Smooth muscle cell of the brain vasculature (primary cell): ENCODE measurements around the gene CACNA1H.
A peak's percentile ranks its signal among the peaks of the same experiment; 100 is the strongest.

ENCODE experiments used
- DNase-seq: peaks from one replicate; pipeline ENCODE4 v3.0.0-alpha.2; 2012; ENCODE audit warnings: low read depth, low spot score

CACNA1H gene

GRCh38 chr16:1152651-1153259 lies at the start of gene CACNA1H:
Gene CACNA1H (plus strand): TSS chr16:1153106. CDS start chr16:1153738, 632 bp downstream.
- DNase-seq, result no peak

DNA sequence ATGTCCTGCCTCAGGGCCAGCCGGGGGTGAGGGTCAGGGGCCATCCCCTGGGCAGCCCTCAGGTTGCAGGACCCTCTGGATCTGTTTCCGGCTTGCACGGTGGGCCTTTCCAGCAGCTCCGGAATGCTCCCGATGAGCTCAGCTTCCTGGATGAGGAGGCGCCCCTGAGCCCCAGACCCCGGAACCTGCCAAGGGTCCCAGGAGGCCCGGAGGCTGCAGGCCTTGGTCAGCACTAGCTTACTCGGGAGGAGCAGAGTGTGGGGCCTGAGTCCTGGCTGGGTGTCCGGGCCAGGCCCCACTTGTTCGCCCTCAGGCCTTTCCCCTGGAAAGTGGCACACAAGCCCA lies 49.3 kb upstream of the CACNA1H start:
- no peak for DNase-seq

DNA sequence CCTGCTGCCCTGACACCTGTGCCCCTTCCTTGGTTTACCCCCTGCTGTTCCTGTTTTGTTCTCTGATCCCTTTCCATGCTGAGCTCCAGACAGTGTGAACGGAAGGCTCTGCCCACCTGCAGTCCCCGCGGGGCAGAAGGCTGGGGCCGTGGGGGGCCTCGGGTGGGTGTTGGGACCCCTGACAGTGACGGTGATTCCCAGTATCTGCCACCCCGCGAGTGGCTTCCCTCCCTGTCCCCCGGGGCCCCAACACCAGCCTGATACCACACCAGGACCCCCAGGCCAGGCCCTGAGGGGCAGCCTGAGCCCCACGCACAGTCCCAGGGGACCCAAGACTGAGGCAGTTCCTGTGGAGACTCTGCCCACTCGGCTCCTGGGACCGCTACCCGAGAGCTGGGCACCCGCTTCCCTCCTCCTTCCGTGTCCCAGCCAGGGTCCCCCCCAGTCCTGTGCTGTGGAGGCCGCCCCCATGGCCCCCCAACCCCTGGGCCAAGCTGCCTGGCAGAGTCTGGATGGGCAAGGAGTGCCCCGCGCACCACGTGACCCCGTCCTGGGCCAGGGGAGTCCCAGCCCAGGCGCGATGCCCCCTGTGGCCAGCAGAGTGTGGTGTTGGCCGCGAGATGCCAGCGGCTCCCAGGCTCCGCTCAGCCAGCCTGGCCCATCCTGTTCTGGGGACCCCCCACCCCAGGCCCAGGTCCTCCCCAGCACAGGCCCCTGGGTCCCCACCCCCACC lies 46.9 kb upstream of the CACNA1H start:
- DNase-seq, result peak; percentile 15

DNA sequence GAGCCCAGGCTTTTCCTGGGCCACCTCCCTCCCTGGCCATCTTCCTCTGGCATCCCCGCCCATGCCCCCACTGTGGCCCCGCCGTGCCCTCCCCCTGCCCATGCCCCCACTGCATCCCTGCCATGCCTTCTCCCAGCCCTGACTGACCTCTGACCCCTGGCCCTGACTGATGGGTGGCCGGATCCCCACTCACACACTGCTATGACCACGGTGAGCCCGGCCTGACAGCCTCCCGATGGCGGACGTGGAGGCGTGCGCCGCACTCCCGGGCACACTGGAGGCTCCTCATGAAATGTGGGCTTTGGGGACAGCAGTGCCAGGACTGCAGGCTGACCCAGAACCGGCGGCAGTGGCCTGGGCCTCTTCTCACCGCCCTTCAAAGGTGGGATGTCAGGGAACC lies 46.2 kb upstream of the CACNA1H start:
- no peak for DNase-seq

- no peak for DNase-seq
Observed at GRCh38 chr16:1107141-1107540, 45.8 kb upstream of the CACNA1H start.

DNA sequence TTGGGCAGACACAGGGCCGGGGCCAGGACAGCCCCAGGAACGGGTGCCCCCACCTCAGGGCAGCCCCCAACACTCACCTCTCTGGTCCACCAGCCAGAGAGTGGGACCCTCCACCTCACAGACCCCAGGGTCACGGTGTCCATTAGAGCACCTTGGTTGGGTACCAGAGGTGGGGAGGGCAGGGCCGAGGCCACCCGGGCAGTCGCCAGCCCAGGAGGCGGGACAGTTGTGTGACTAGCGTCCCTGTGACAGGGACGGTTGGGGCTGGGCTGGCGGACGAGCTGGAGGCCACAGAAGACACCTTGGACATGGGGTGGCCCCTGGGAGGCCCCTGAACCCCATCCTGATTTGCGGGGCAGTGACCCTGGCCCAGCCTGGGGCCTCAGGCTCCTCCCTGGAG lies 45.2 kb upstream of the CACNA1H start:
- DNase-seq, result no peak

DNA sequence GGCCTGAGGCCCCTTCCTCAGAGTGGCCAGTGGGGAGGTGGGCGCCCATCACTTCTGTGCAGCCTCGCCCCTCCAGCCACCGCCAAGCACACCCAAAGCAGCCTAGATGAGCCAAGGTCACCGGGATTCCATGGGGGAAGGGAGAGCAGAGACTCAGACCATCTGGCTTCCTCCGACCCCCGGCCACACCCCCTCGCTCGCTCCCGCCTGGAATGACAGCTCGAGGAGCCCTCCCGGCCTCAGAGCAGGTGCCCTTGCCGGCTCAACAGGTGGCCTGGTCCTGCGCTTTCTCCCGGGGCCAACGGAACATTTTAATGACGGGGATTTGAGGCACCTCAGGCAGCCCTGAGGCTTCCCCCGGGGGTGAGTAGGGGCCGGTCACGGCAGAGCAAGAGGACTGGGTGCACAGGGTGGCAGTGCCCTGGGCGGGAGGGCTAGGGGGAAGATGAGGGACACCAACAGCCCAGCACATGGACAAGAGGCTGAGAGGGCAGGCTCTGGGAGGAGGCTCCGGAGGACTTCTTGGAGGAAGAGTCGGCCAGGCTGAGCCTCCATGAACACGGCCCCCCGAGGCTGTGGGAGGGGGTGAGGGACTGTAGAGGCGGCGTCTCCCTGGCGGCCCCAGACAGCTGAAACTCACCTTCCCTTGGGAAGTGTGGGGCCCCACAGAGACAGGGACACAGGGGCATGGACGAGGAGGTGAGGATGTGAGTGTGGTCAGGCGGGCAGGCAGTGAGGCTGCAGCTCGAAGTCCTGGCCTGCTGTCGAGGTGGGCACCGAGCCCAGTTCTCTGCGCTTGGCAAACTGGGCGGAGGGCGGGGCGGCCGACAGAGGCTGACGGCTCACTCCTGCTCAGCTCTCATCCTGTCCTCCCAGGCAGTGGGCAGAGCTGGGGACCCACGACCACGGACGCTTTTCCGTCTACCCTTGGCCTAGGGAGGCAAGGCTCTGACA lies 44.3 kb upstream of the CACNA1H start:
- DNase-seq, result no peak

GRCh38 chr16:1109648-1110047 lies 43.3 kb upstream of the CACNA1H start:
- no peak for DNase-seq

DNA sequence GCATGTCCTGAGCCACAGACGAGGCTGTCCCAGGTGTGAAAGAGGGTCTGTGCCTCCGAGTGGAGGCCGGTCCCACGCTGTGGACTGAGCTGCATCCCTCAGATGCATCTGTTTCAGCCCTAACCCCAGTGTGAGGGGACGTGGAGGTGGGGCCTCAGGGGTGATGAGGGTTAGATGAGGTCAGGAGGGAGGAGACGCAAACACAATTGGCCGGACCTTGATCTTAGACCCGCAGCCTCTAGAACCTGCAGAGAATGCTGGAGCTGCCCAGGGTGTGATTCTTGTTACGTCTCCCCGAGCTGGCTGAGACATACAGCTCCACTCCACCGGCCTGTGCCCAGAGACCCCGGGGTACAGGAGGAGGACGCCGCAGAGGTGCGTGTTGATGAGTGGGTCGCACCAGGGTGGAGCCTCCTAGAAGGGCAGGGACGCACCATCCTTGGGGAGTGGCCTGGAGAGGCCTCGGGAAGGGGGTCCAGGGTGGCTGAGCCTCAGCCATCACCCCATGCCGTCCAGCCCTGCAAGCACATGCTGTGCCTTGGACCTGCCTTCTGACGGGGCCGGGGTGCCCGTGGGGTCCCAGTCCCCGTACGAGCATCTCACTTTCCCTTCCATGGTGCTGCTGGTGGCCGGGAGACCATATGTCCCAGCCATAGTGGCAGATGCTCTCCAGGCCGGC lies 40.3 kb upstream of the CACNA1H start:
- no peak for DNase-seq

DNA sequence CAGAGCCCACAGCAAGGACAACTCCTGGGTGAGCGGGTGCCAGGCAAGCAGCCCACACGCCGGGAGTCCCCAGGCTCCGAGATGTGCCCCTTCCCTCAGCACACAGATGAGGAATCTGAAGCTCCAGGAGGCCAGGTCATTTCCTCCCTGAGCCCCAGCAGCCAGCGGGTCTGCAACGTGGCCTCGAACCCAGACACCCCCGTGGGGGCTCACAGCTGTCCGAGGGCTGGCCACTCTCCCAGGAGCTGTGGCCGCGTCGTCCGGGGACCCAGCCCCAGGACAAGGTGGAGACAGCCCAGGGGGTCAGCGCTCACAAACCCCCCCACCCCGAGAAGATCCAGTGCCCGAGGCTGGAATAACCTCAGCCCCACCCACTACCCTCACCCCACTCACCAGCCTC lies 39.4 kb upstream of the CACNA1H start:
- no peak for DNase-seq

DNA sequence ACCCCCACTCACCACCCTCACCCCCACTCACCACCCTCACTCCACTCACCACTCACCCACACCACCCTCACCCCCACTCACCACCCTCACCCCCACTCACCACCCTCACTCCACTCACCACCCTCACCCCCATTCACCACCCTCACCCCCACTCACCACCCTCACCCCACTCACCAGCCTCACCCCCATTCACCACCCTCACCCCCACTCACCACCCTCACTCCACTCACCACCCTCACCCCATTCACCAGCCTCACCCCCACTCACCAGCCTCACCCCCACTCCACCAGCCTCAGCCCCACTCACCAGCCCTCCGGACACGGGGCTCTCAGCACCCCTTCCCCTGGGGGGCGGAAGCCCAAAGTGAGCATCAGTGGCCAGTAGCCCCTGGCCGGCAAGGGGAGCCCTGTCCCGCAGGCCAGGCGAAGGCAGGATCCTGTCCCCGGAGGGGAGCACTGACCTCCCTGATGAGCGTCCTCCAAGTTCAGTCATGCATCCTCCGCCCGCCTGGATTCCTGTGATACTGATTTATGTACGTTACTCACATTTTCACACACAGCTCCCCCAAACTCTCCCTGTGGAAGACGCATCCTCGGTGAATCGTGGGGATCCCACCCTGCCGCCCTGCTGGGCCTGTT lies 38.9 kb upstream of the CACNA1H start:
- no peak for DNase-seq

- no peak for DNase-seq
Observed at GRCh38 chr16:1116693-1117077, 36.2 kb upstream of the CACNA1H start.

- DNase-seq, result no peak
Observed at GRCh38 chr16:1117176-1117900, 35.6 kb upstream of the CACNA1H start.

GRCh38 chr16:1117926-1118325 lies 35.0 kb upstream of the CACNA1H start:
- DNase-seq, result no peak

DNA sequence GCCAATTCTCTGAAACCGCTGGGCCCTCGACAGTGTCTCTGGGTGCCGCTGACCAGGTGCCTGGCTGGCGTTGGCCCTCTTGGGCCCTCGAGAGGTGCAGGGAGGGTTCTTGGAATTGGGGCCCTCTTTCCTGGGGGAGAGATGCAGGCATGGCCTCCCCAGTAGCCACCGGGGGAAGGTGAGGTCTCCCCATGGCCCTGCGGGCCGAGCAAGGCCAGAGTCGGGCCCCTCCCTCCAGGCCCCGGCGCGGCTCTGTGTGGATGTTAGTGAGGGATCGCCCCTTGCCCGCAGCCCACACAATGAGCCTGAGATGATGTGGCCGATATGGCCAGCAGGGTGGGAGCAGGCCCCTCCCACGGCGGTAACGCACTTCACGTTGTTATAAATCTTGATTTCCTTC lies 33.8 kb upstream of the CACNA1H start:
- no peak for DNase-seq

DNA sequence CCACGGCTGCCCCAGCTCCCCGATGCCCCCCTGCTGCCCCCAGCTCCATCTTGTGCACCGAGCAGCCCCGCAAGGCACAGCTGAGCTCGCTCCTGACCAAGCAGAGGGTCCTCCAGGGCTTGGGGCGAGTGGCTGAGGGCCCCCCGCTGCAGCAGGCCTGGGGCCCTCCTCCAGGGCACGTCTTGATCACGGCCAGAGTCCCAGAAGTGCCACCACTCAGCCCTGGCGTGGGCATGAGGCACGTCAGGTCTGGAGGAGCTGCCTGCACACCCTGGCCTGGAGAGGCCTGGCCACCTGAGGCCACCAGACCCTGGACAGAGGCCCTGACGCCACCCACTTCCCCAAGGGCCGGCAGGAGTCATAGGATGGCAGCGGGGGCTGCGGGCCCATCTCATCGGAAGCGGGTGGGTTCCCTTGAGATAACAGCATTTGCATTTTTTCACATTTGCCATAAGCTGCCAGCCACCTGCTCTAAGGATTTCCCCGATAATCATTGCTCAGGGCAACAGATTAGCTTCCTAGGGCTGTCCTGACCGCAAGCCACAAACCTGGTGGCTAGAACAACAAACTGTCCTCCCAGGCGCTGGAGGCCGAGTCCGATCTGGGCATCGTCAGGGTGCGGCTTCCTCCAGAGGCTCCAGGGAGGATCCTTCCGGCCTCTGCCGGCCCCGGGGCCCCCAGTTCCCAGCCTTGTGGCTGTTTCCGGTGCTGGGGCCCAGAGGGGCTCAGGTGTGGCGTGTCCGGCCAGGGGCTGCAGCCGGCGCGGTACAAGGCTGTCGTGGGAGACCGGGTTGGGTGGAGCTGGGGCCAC lies 32.9 kb upstream of the CACNA1H start:
- DNase-seq, result no peak

GRCh38 chr16:1120577-1120941 lies 32.3 kb upstream of the CACNA1H start:
- no peak for DNase-seq

DNA sequence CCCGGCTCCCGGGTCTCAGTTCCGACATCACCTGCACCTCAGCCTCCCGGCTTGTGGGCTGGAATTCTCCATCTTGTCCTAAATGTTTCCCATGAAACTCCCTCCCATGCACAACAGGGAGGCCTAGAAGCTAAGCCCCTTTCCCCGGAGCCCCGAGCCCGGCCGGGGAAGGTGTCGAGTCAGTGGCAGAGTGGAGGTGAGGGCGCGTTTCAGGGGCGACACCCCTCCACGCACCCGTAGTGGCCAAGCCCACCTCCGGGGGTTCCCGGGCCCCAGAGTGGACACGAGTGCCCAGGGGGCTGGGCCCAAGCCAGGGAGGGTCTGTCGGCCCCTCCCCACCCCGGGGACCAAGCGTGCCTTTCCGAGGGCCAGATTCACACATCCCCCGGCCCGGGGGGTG lies 31.9 kb upstream of the CACNA1H start:
- no peak for DNase-seq

DNA sequence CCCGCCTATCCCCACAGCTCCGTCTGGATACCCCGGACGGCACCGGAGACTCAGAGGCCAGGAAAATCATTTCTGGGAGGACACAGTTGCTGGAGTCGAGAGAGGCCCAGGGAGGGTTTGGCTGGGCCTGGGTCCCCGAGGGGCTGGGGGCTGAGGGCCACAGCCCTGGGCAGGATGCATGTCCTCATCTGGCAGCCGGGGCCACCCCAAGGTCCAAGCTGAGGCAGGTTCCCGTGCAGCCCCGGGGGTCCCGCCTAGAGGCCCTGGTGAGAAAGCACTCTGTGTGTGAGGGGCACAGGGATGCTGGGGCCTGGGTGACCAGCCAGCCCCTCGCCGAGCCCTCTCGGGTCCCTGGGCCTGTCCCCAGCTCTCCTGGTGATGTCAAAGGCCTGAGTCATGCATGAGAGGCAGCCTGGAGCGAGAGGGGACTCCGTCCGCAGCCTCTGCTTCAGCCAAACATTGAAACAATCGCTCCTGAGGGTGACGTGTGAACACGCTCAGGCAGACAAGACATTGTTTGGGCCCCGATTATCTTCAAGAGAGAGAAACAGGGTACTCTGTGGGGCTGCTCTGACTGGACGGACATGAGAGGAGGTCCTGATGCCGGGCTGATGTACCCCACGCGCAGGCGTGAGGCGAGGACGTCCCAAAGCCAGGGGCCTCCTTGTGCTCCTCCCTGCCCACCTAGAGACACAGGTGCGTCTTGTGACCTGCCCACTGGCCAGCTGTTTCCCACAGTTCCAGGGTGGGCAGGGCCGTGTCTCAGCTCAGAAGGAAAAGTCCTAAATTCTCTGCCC lies 31.1 kb upstream of the CACNA1H start:
- DNase-seq, result no peak
